Measurements from ENCODE around the gene HLCS.

Gene HLCS

GRCh38 chr21:36879827-36880226 lies 86.6 kb downstream of the HLCS start:
- DNase-seq: no peak

GRCh38 chr21:36877741-36878140 lies 88.7 kb downstream of the HLCS start:
- no peak for DNase-seq

- no peak for DNase-seq
Observed at GRCh38 chr21:36874665-36875064, 91.8 kb downstream of the HLCS start.

GRCh38 chr21:36873513-36873912 lies 93.0 kb downstream of the HLCS start:
- no peak for DNase-seq

GRCh38 chr21:36867291-36867905 lies 99.1 kb downstream of the HLCS start:
- DNase-seq: no peak

GRCh38 chr21:36866419-36866818 lies 100.0 kb downstream of the HLCS start:
- no peak for DNase-seq

- DNase-seq: no peak
Observed at GRCh38 chr21:36864974-36865373, 101.5 kb downstream of the HLCS start.

GRCh38 chr21:36863260-36863659 lies 103.2 kb downstream of the HLCS start:
- DNase-seq: no peak

- DNase-seq: no peak
Observed at GRCh38 chr21:36861595-36862323, 104.7 kb downstream of the HLCS start.

- DNase-seq: no peak
Observed at GRCh38 chr21:36860736-36861594, 105.5 kb downstream of the HLCS start.

GRCh38 chr21:36859744-36860501 lies 106.5 kb downstream of the HLCS start:
- no peak for DNase-seq

- no peak for DNase-seq
Observed at GRCh38 chr21:36858320-36858957, 108.0 kb downstream of the HLCS start.

- no peak for DNase-seq
Observed at GRCh38 chr21:36856643-36857042, 109.8 kb downstream of the HLCS start.

GRCh38 chr21:36854391-36854790 lies 112.1 kb downstream of the HLCS start:
- DNase-seq: no peak

GRCh38 chr21:36852864-36853263 lies 113.6 kb downstream of the HLCS start:
- DNase-seq: no peak

GRCh38 chr21:36852293-36852692 lies 114.2 kb downstream of the HLCS start:
- DNase-seq: no peak

- DNase-seq: no peak
Observed at GRCh38 chr21:36851121-36851520, 115.3 kb downstream of the HLCS start.

- DNase-seq: no peak
Observed at GRCh38 chr21:36850372-36850771, 116.1 kb downstream of the HLCS start.

GRCh38 chr21:36849461-36850105 lies 116.9 kb downstream of the HLCS start:
- no peak for DNase-seq

- no peak for DNase-seq
Observed at GRCh38 chr21:36848730-36849274, 117.7 kb downstream of the HLCS start.

- no peak for DNase-seq
Observed at GRCh38 chr21:36847189-36847588, 119.3 kb downstream of the HLCS start.

- DNase-seq: no peak
Observed at GRCh38 chr21:36846631-36847030, 119.8 kb downstream of the HLCS start.

Data from right forelimb (tissue), 1 donor.